H1 (cell line): ENCODE results near the gene SLC22A23. TPM values are rescaled to one million over a fixed set of nuclear protein-coding genes. Genes with fewer than 3 reads are reported as not detected.

Experiments used
- CTCF ChIA-PET: fragments of 300-600 bp; sonication (Branson Sonifier 250); formaldehyde crosslinking; loops from one replicate; lab custom pipeline; 2021; ENCODE audit not compliant: partially characterized antibody; lab: Charles Lee
- POLR2A ChIA-PET: fragments of 300-600 bp; sonication (Branson Sonifier 250); formaldehyde crosslinking; loops from one replicate; lab custom pipeline; 2021; ENCODE audit warnings: inconsistent platforms; ENCODE audit not compliant: partially characterized antibody; lab: Charles Lee
- DNase-seq, 2 experiments: peaks; one replicate each; pipeline versions ENCODE4 v3.0.0 to v3.0.0-alpha.2; 2010 to 2022; ENCODE audit warnings: low spot score in 2 of 2, low read depth in 1 of 2, mixed read lengths in 1 of 2
- FAIRE-seq: peaks from 2 replicates; lab custom pipeline; 2011; peaks lifted over from hg19 to GRCh38; lab: Jason Lieb, UNC
- H2AFZ ChIP-seq: 2 replicates; pipeline ENCODE4 v1.8.1; 2012; ENCODE audit warnings: low read length, inconsistent platforms
- H2AK5ac ChIP-seq: 2 replicates; pipeline ENCODE4 v1.6.1; 2013; ENCODE audit warnings: low read depth, low read length
- H2BK120ac ChIP-seq: replicated peaks from 2 replicates; pipeline ENCODE3; 2013; ENCODE audit warnings: low read depth, low read length, inconsistent platforms
- H2BK12ac ChIP-seq: 2 replicates; pipeline ENCODE4 v1.6.1; 2013; ENCODE audit warnings: low read depth, low read length
- H2BK15ac ChIP-seq: 2 replicates; pipeline ENCODE4 v1.6.1; 2013; ENCODE audit warnings: low read length
- H2BK20ac ChIP-seq: 2 replicates; pipeline ENCODE4 v1.6.1; 2013; ENCODE audit warnings: low read length
- H2BK5ac ChIP-seq: 2 replicates; pipeline ENCODE4 v1.6.1; 2013; ENCODE audit warnings: low read depth, low read length
- H3K14ac ChIP-seq: 2 replicates; pipeline ENCODE4 v1.6.1; 2013; ENCODE audit warnings: inconsistent platforms; ENCODE audit not compliant: insufficient read length
- H3K18ac ChIP-seq: 2 replicates; pipeline ENCODE4 v1.6.1; 2013; ENCODE audit warnings: low read length; ENCODE audit errors: extremely low read depth
- H3K23ac ChIP-seq: 2 replicates; pipeline ENCODE4 v1.6.1; 2013; ENCODE audit warnings: inconsistent platforms; ENCODE audit not compliant: insufficient read length
- H3K23me2 ChIP-seq: 2 replicates; pipeline ENCODE4 v1.6.1; 2013; ENCODE audit warnings: low read depth, low read length
- H3K27ac ChIP-seq: 2 replicates; pipeline ENCODE4 v1.6.1; 2011; ENCODE audit warnings: low read depth, low read length, inconsistent platforms
- H3K27me3 ChIP-seq, 4 experiments: replicated peaks in 1 of 4; 1 replicate in 1 of 4; 2 replicates in 3 of 4; pipeline versions ENCODE4 v1.6.1 to v1.8.1; 2011 to 2013; ENCODE audit warnings: low read length in 3 of 4, mild to moderate bottlenecking in 3 of 4, inconsistent platforms in 2 of 4, mixed read lengths in 2 of 4, moderate library complexity in 1 of 4; ENCODE audit not compliant: control insufficient read depth in 3 of 4, insufficient read depth in 3 of 4; ENCODE audit errors: extremely low read depth in 1 of 4
- H3K36me3 ChIP-seq, 4 experiments: 2 replicates each; pipeline versions ENCODE4 v1.6.1 to v1.8.1; 2011 to 2013; ENCODE audit warnings: mild to moderate bottlenecking in 4 of 4, low read length in 3 of 4, moderate library complexity in 2 of 4, control low read depth in 1 of 4, inconsistent platforms in 1 of 4; ENCODE audit not compliant: insufficient read depth in 4 of 4, control insufficient read depth in 2 of 4
- H3K4ac ChIP-seq: replicated peaks from 2 replicates; pipeline ENCODE3; 2013; ENCODE audit warnings: low read length, low read depth, mixed read lengths, inconsistent platforms; ENCODE audit not compliant: insufficient read length
- H3K4me1 ChIP-seq, 4 experiments: replicated peaks in 1 of 4; 1 replicate in 1 of 4; 2 replicates in 3 of 4; pipeline versions ENCODE4 v1.6.1 to v1.8.1; 2011 to 2013; ENCODE audit warnings: low read length in 3 of 4, inconsistent platforms in 2 of 4, mixed read lengths in 1 of 4; ENCODE audit not compliant: insufficient read depth in 4 of 4, control insufficient read depth in 3 of 4
- H3K4me2 ChIP-seq, 2 experiments: 2 replicates each; pipeline versions ENCODE4 v1.6.1 to v1.8.1; 2011 to 2013; ENCODE audit warnings: low read depth in 2 of 2, low read length in 2 of 2, control low read depth in 1 of 2, inconsistent platforms in 1 of 2, mild to moderate bottlenecking in 1 of 2; ENCODE audit not compliant: insufficient read depth in 1 of 2
- H3K4me3 ChIP-seq, 4 experiments: fragments of 200-600, 300-600 bp in 1 of 4; sonication (generic), shearing (Covaris generic), sonication (Bioruptor Twin) in 1 of 4; 2 replicates each; pipeline versions ENCODE4 v1.5.1 to v1.8.1; 2011 to 2016; ENCODE audit warnings: low read length in 4 of 4, low read depth in 3 of 4, control low read depth in 2 of 4, inconsistent platforms in 2 of 4, mild to moderate bottlenecking in 2 of 4, mixed read lengths in 1 of 4, moderate library complexity in 1 of 4; ENCODE audit not compliant: insufficient read depth in 2 of 4; ENCODE audit errors: extremely low read depth in 1 of 4
- H3K56ac ChIP-seq: replicated peaks from 2 replicates; pipeline ENCODE3; 2013; ENCODE audit warnings: low read depth, mild to moderate bottlenecking, mixed read lengths, low read length, inconsistent platforms; ENCODE audit not compliant: insufficient read length
- H3K79me1 ChIP-seq: 2 replicates; pipeline ENCODE4 v1.6.1; 2013; ENCODE audit warnings: low read depth, low read length, control low read depth
- H3K79me2 ChIP-seq, 2 experiments: 2 replicates each; pipeline versions ENCODE4 v1.6.1 to v1.8.1; 2012 to 2013; ENCODE audit warnings: low read length in 2 of 2, mild to moderate bottlenecking in 2 of 2, inconsistent platforms in 1 of 2; ENCODE audit not compliant: insufficient read depth in 2 of 2, control insufficient read depth in 1 of 2
- H3K9ac ChIP-seq, 4 experiments: replicated peaks in 1 of 4; 1 replicate in 1 of 4; 2 replicates in 3 of 4; pipeline versions ENCODE4 v1.6.1 to v1.8.1; 2011 to 2013; ENCODE audit warnings: low read depth in 3 of 4, low read length in 3 of 4, control low read depth in 2 of 4, mild to moderate bottlenecking in 2 of 4, moderate library complexity in 2 of 4, inconsistent platforms in 1 of 4; ENCODE audit errors: extremely low read depth in 1 of 4
- H3K9me3 ChIP-seq, 2 experiments: 2 replicates each; pipeline versions ENCODE4 v1.6.1 to v1.8.1; 2012 to 2013; ENCODE audit warnings: mild to moderate bottlenecking in 2 of 2, moderate library complexity in 2 of 2, control low read depth in 1 of 2, inconsistent platforms in 1 of 2, low read depth in 1 of 2, low read length in 1 of 2, mixed read lengths in 1 of 2; ENCODE audit not compliant: insufficient read depth in 2 of 2
- H4K20me1 ChIP-seq, 2 experiments: replicated peaks in 1 of 2; 2 replicates each; pipeline versions ENCODE3 to v1.8.1; 2011 to 2013; ENCODE audit warnings: inconsistent platforms in 2 of 2, low read length in 2 of 2, mild to moderate bottlenecking in 1 of 2; ENCODE audit not compliant: insufficient read depth in 2 of 2, control insufficient read depth in 1 of 2
- H4K5ac ChIP-seq: 2 replicates; pipeline ENCODE4 v1.6.1; 2013; ENCODE audit warnings: low read length, low read depth, mixed read lengths, inconsistent platforms; ENCODE audit not compliant: insufficient read length
- H4K8ac ChIP-seq: 2 replicates; pipeline ENCODE4 v1.8.0; 2013; ENCODE audit warnings: mild to moderate bottlenecking, moderate library complexity, low read length, inconsistent platforms; ENCODE audit not compliant: insufficient read depth; ENCODE audit errors: extremely low read depth
- H4K91ac ChIP-seq: replicated peaks from 2 replicates; pipeline ENCODE3; 2013; ENCODE audit warnings: low read length, mixed read lengths, inconsistent platforms; ENCODE audit not compliant: insufficient read length
- MAFK ChIP-seq: IDR thresholded peaks from 2 replicates; pipeline ENCODE4 v1.6.1; 2012; ENCODE audit warnings: low read depth, mild to moderate bottlenecking, improper control_type of control experiment, low read length
- SP1 ChIP-seq: IDR thresholded peaks from 2 replicates; pipeline ENCODE4 v1.6.1; 2011; ENCODE audit warnings: low read depth, low read length
- SUZ12 ChIP-seq: fragments of 200-600 bp; sonication (generic); IDR thresholded peaks from 2 replicates; pipeline ENCODE4 v1.6.1; 2012; ENCODE audit warnings: mild to moderate bottlenecking, inconsistent platforms, low read length, moderate library complexity, mixed read lengths
- WGBS, 2 experiments: shearing (Covaris generic) in 1 of 2; methylation state at CpG; one replicate each; pipeline versions ENCODE4 v1.1.6 to v1.1.7; 2013 to 2015; ENCODE audit warnings: low lambda C conversion rate in 2 of 2, mixed read lengths in 2 of 2, inconsistent platforms in 1 of 2, low coverage in 1 of 2, missing lambda C conversion rate in 1 of 2; ENCODE audit not compliant: insufficient replicate concordance in 2 of 2, insufficient coverage in 1 of 2, insufficient read length in 1 of 2; ENCODE audit errors: extremely low coverage in 1 of 2, missing lambda C conversion rate in 1 of 2; 5-methylcytosine and 5-hydroxymethylcytosine counted together
- polyA plus RNA-seq, 7 experiments: library from polyadenylated mRNA; depleted of rRNA in 3 of 7; stranded (reverse) in 5 of 7; unstranded in 2 of 7; fragments of >200 nt in 5 of 7; fragments of 200-250 nt in 2 of 7; gene quantifications; 1 replicate in 5 of 7; 2 replicates in 1 of 7; 4 replicates in 1 of 7; pipeline versions ENCODE4 v1.2.1 to v1.2.3, GENCODE V29; 2011 to 2013; ENCODE audit warnings: missing spikeins in 2 of 7, mixed read lengths in 2 of 7
- total RNA-seq: library from RNA; stranded (reverse); fragmentation: NEBNext Ultra II Directional; extraction: Animal tissue kit (Norgen Biotek cat#: 25700); gene quantifications from 2 replicates; pipeline ENCODE4 v1.2.1, GENCODE V29; 2021

SLC22A23 gene
- total and polyA plus RNA-seq, 2 of the 8 experiments (the other 6 are each of a cell fraction or from before 2014, with no cell fraction given), result 9.9 to 38.4 TPM

DNA sequence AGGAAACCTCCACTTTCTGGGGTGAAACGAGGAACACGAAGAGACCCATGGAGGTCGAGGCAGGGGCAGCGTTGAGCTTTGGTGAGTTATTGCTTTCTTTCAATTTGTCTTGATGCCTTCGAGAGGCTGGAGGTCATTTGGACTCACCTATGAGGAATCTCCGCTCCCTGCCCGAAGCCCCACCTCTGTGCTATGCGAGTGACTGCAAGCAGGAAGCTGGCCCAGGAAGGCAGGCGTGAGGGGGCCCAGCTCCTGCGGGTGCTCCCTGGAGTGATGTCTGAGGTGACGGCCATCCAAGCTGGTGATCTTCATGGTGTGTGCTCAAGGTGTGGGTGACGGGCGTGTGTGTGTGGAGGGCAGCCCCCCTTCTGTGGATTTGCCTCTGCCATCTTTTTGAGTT is 185.1 kb downstream of the SLC22A23 start:
- FAIRE-seq (no peak), DNase-seq (no peak)
- Histone ChIP-seq H3K27me3 (no peaks in the 10 kb centered on the region), H3K9ac (no peak overlapping the region; a peak in 1 of 7 replicates), H3K23ac (no peak overlapping the region), H2BK5ac (no peak overlapping the region), H4K91ac (no peak overlapping the region), H3K56ac (no peak overlapping the region), H2AFZ (no peak overlapping the region), H3K14ac (no peak overlapping the region), H4K8ac (no peak overlapping the region), H3K27ac (no peak overlapping the region), H2BK15ac (no peak overlapping the region), H3K79me2 (peaks cover 0 to 14% of the 10 kb centered on the region in 2 experiments; a peak in 1 of 4 replicates), H3K4me1 (no peaks in the 10 kb centered on the region; a peak in 1 of 7 replicates), H2BK120ac (no peak overlapping the region), H4K20me1 (peaks cover 2 to 21% of the 10 kb centered on the region in 2 experiments), H4K5ac (no peak overlapping the region), H3K9me3 (no peaks in the 10 kb centered on the region), H3K36me3 (peaks cover 2 to 53% (median 17%) of the 10 kb centered on the region in 4 experiments; a peak in 5 of 8 replicates), H2AK5ac (no peak overlapping the region), H3K79me1 (peaks cover 8% of the 10 kb centered on the region), H2BK12ac (no peak overlapping the region), H3K4ac (no peak overlapping the region), H3K23me2 (no peaks in the 10 kb centered on the region), H3K4me3 (no peak overlapping the region), H3K18ac (no peak overlapping the region), H3K4me2 (no peak overlapping the region), H2BK20ac (no peak overlapping the region)
- TF ChIP-seq SP1 (no peak), SUZ12 (no peak), MAFK (no peak)
- WGBS, 2 experiments, result 90% methylated on average over 13 of the region's 13 CpGs; no CpG with 5 or more reads in 1 of the 2 experiments
- ChIA-PET CTCF (interaction anchor here (0.6 to 2.2 kb wide), 12 partner anchors 8 to 477 kb away, joined by 3 to 11 read pairs (median 4); no protein-coding TSS in a partner anchor), POLR2A (interaction anchor here (0.8 to 1.5 kb wide), 4 partner anchors 9 to 12 kb away, joined by 3 to 7 read pairs (median 4); no protein-coding TSS in a partner anchor)
